NOMO-1 (cell line): ENCODE measurements around the gene C15orf39.
"Not testable (repeated sequence)": the region's sequence is repeated elsewhere in the genome, so short reads cannot be mapped to it uniquely, and the experiment has no call there.

Experiments used
- DNase-seq, 2 experiments: peaks; one replicate each; lab custom pipeline; 2025; ENCODE audit not compliant: unreplicated experiment in 2 of 2; lab: John Stamatoyannopoulos, UW

C15orf39 gene

GRCh38 chr15:75229191-75230015 lies 27.7 kb downstream of the C15orf39 start:
- DNase-seq, result no peak

- DNase-seq, result no peak
Measured at GRCh38 chr15:75230016-75230343, 28.3 kb downstream of the C15orf39 start.

- no peak for DNase-seq
Measured at GRCh38 chr15:75230551-75231371, 29.1 kb downstream of the C15orf39 start.

- DNase-seq, result no peak
Measured at GRCh38 chr15:75231836-75232235, 30.2 kb downstream of the C15orf39 start.

- no peak for DNase-seq
Measured at GRCh38 chr15:75232252-75232813, 30.7 kb downstream of the C15orf39 start.

GRCh38 chr15:75232826-75233503 lies 31.3 kb downstream of the C15orf39 start:
- no peak for DNase-seq

- DNase-seq, result no peak
Measured at GRCh38 chr15:75233504-75234190, 32.0 kb downstream of the C15orf39 start.

- DNase-seq, result no peak
Measured at GRCh38 chr15:75234191-75234810, 32.6 kb downstream of the C15orf39 start.

- no peak for DNase-seq
Measured at GRCh38 chr15:75235051-75235673, 33.5 kb downstream of the C15orf39 start.

GRCh38 chr15:75235760-75236729 lies 34.4 kb downstream of the C15orf39 start:
- no peak for DNase-seq

- no peak for DNase-seq
Measured at GRCh38 chr15:75237316-75237982, 35.8 kb downstream of the C15orf39 start.

GRCh38 chr15:75238150-75238549 lies 36.5 kb downstream of the C15orf39 start:
- no peak for DNase-seq

- DNase-seq, result not testable (repeated sequence)
Measured at GRCh38 chr15:75245741-75246140, 44.1 kb downstream of the C15orf39 start.

GRCh38 chr15:75248991-75249390 lies 47.3 kb downstream of the C15orf39 start:
- not testable (repeated sequence) for DNase-seq

GRCh38 chr15:75249726-75250125 lies 48.0 kb downstream of the C15orf39 start:
- DNase-seq, result no peak

- not testable (repeated sequence) for DNase-seq
Measured at GRCh38 chr15:75251343-75251742, 49.7 kb downstream of the C15orf39 start.

GRCh38 chr15:75252285-75252684 lies 50.6 kb downstream of the C15orf39 start:
- not testable (repeated sequence) for DNase-seq

- DNase-seq, result not testable (repeated sequence)
Measured at GRCh38 chr15:75258034-75258433, 56.4 kb downstream of the C15orf39 start, which contains the start of gene GOLGA6C. Gene GOLGA6C, plus strand, starts transcription at chr15:75258334. Its CDS starts 265 bp downstream, at chr15:75258599.
